Ectodermal cell (in vitro differentiated cells): ENCODE measurements around the gene EGFR.

Source experiments
- H3K27ac ChIP-seq: 2 replicates; pipeline ENCODE4 v1.7.0; 2013; ENCODE audit warnings: mild to moderate bottlenecking, low read depth, low read length; ENCODE audit not compliant: insufficient read depth, poor library complexity, severe bottlenecking
- H3K27me3 ChIP-seq: 2 replicates; pipeline ENCODE4 v1.7.0; 2013; ENCODE audit warnings: mild to moderate bottlenecking, low read length; ENCODE audit not compliant: insufficient read depth, control insufficient read depth, poor library complexity, severe bottlenecking
- H3K36me3 ChIP-seq: one replicate; pipeline ENCODE4 v1.7.0; 2013; ENCODE audit warnings: low read length; ENCODE audit not compliant: control insufficient read depth, insufficient read depth
- H3K4me1 ChIP-seq: one replicate; pipeline ENCODE4 v1.7.0; 2013; ENCODE audit warnings: low read length; ENCODE audit not compliant: control insufficient read depth, insufficient read depth
- H3K4me3 ChIP-seq: 2 replicates; pipeline ENCODE4 v1.7.0; 2013; ENCODE audit warnings: low read depth, low read length, control low read depth; ENCODE audit not compliant: insufficient read depth
- H3K9me3 ChIP-seq: 2 replicates; pipeline ENCODE4 v1.7.0; 2013; ENCODE audit warnings: mild to moderate bottlenecking, low read length, moderate library complexity; ENCODE audit not compliant: control insufficient read depth
- WGBS, 2 experiments: methylation state at CpG; one replicate each; pipeline ENCODE4 v1.1.7; 2013; ENCODE audit warnings: missing lambda C conversion rate in 2 of 2; 5-methylcytosine and 5-hydroxymethylcytosine counted together

The EGFR gene

DNA sequence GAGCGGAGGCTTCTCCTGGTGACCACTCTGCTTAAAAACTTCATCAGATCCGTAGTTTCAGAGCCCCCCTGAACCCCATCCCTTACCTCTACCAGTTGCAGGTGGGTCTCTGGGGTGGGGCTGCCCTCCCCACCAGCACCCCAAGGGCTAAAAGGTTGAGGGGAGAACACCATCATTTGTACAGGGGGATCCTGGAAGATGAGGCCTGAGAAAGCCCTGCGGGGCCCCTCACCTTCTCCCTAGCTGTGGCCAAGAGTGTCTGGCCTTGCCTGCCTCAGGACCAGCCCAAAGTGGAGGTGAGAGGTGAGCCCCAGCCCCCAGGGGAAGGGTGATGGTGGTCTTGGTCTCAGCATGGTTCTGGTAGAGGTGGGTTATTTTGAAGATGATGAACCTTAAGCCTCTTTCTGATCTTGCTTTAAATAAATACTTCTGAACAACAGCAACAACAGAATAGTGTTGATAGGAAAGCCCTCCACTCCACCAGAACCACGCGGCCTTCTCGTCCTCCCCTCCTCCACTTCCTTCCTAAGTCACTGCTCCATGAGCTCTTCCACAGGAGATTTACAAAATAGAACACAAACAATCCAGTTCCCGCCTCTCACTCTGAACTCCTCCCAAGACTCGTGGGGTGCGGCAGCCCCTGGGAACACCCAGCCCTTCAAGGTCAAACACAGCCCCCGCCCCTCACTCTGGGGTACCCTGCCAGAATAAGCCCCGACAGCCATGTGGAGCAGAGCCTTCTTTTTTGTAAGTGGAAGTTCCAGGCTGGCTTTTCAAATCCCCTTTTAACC, 169.1 kb downstream of the EGFR start:
- 74 to 77% methylated on average over 11 of the region's 11 CpGs for WGBS, 2 experiments
- H3K9me3 ChIP-seq: no peaks in the 10 kb centered on the region
- no peaks in the 10 kb centered on the region for H3K36me3 ChIP-seq
- H3K27ac ChIP-seq: no peak overlapping the region
- no peaks in the 10 kb centered on the region for H3K27me3 ChIP-seq
- H3K4me3 ChIP-seq: no peak overlapping the region
- H3K4me1 ChIP-seq: peaks cover 16% of the 10 kb centered on the region

- H3K9me3 ChIP-seq: no peaks in the 10 kb centered on the region
- H3K36me3 ChIP-seq: no peaks in the 10 kb centered on the region
- WGBS, 2 experiments: 81 to 83% methylated on average over 13 of the region's 15 CpGs
- H3K4me3 ChIP-seq: no peak overlapping the region
- H3K27me3 ChIP-seq: no peaks in the 10 kb centered on the region
- no peak overlapping the region for H3K27ac ChIP-seq
- H3K4me1 ChIP-seq: peaks cover 17% of the 10 kb centered on the region
These were observed 169.8 kb downstream of the EGFR start for GRCh38 chr7:55188590-55189138.

DNA sequence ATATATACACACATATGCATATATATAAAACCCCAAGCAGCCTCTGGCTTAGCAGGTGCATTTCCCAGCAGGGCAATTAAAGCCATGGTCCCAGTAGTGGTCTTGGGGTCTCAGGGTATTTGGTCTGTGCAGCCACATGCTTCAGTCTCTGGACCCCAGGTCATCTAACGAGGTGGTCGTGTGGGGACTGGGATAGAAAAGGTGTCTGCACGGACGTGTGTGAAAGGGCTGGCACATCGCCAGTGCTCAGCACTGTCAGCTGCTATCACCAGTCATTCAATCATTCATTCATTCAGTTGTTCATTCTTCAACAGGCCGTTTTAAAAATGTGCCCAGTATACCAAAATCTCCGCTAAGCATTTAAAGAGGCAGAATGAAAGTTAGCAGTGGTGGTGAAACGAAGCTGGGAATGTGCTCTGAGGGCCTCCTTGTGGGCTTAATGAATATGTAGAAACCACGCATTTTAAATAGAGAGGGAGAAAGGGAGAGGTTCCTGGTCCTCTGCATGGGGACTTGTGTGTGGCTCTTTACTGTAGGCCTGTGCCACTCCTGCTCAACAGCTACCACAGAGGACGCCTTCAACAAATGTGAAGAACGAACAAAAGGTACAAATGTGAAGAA, 170.4 kb downstream of the EGFR start:
- Histone ChIP-seq H3K27me3 (no peaks in the 10 kb centered on the region), H3K4me3 (no peak overlapping the region), H3K4me1 (peaks cover 17% of the 10 kb centered on the region), H3K27ac (no peak overlapping the region), H3K9me3 (no peaks in the 10 kb centered on the region), H3K36me3 (no peaks in the 10 kb centered on the region)
- WGBS, 2 experiments: 78 to 79% methylated on average over 11 of the region's 11 CpGs

DNA sequence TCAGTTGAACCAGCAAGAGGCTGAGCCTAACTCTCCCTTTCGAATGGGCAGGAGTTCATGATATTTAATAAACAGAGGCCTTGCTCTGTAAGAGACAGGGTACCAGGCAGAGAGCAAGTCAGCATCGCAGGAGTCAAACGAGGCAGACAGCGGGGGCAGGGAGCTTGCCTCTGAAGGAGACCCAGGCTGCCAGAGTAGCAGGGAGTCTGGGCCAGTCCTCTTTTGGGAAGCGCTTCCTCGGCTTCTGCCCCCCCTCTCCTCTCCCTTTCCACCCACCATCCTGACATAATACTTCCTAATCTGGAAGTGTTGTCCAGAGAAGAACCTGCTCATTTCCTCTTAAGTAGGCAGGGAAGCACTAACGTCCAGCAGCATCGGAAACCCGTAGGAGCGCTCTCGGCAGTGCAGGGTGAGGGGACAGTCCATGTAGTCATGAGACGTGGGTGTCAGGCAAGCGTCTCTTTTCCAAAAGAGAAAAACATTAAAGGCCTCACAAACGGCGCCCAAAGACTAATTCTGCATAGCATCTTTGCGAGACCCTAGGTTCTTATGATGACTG, 171.1 kb downstream of the EGFR start:
- H3K27ac ChIP-seq: no peak overlapping the region

DNA sequence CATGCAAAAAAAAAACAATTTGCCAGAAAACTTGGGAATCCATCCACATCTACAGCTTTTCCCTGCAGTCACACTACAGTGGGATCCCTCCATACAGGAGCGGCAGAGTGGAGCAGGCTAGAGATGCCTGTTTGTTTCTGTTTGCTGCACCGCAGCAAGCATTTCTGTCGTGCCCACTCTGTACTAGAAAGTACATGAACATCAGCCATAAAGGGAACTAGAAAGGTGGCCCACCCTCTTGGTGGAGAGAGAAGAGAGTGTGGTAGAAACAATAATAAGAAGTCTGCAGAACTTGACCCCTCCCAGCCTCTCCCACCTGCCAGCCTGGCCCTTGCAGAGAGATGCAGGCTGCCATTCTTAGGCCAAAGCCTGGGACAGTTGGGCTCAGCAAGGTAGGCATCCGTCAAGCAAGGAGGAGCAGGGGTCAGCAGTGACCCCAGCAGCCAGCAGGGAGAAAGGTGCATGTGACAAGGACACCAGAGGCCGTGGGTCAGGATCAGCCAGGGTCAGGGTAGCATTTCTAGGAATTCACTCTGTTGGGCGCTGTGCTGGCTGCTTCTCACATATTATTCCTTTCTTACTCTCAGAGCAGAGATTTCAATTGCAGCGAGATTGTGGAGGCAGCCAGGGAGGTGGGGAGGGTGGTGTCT, 171.8 kb downstream of the EGFR start:
- Histone ChIP-seq H3K27me3 (no peaks in the 10 kb centered on the region), H3K27ac (no peak overlapping the region), H3K36me3 (no peaks in the 10 kb centered on the region), H3K9me3 (no peaks in the 10 kb centered on the region), H3K4me3 (no peak overlapping the region), H3K4me1 (peaks cover 17% of the 10 kb centered on the region)
- 85 to 93% methylated on average over 6 to 7 of the region's 7 CpGs for WGBS, 2 experiments

More for the DNA sequence above, 171.1 kb downstream of the EGFR start:
- H3K36me3 ChIP-seq: no peaks in the 10 kb centered on the region
- no peak overlapping the region for H3K4me3 ChIP-seq
- peaks cover 17% of the 10 kb centered on the region for H3K4me1 ChIP-seq
- no peaks in the 10 kb centered on the region for H3K9me3 ChIP-seq
- 68 to 69% methylated on average over 16 of the region's 16 CpGs for WGBS, 2 experiments
- no peaks in the 10 kb centered on the region for H3K27me3 ChIP-seq

GRCh38 chr7:55191161-55191925, 172.5 kb downstream of the EGFR start:
- H3K4me1 ChIP-seq: peaks cover 17% of the 10 kb centered on the region
- H3K27me3 ChIP-seq: no peaks in the 10 kb centered on the region
- WGBS, 2 experiments: 84 to 87% methylated on average over 17 of the region's 17 CpGs
- no peaks in the 10 kb centered on the region for H3K9me3 ChIP-seq
- H3K36me3 ChIP-seq: no peaks in the 10 kb centered on the region
- no peak overlapping the region for H3K4me3 ChIP-seq
- no peak overlapping the region for H3K27ac ChIP-seq

DNA sequence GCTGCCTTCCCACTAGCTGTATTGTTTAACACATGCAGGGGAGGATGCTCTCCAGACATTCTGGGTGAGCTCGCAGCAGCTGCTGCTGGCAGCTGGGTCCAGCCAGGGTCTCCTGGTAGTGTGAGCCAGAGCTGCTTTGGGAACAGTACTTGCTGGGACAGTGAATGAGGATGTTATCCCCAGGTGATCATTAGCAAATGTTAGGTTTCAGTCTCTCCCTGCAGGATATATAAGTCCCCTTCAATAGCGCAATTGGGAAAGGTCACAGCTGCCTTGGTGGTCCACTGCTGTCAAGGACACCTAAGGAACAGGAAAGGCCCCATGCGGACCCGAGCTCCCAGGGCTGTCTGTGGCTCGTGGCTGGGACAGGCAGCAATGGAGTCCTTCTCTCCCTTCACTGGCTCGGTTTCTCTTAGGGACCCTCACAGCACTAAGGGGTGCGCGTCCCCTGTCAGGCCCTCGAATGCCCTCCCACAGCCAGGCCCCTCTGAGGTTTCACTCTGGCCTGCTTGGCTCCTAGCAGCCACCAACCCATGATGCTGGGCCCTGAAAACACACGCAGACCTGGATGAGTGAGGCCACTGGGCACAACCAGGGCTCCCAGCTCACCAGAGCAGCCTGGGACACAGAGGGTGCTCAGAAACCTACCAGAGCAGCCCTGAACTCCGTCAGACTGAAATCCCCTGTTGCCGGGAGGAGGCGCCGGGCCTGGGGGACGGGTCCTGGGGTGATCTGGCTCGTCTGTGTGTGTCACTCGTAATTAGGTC, 173.3 kb downstream of the EGFR start:
- Histone ChIP-seq H3K9me3 (no peaks in the 10 kb centered on the region), H3K4me1 (peaks cover 17% of the 10 kb centered on the region), H3K27me3 (no peaks in the 10 kb centered on the region), H3K27ac (no peak overlapping the region), H3K36me3 (no peaks in the 10 kb centered on the region), H3K4me3 (no peak overlapping the region)
- WGBS, 2 experiments: 66 to 68% methylated on average over 17 of the region's 17 CpGs

DNA sequence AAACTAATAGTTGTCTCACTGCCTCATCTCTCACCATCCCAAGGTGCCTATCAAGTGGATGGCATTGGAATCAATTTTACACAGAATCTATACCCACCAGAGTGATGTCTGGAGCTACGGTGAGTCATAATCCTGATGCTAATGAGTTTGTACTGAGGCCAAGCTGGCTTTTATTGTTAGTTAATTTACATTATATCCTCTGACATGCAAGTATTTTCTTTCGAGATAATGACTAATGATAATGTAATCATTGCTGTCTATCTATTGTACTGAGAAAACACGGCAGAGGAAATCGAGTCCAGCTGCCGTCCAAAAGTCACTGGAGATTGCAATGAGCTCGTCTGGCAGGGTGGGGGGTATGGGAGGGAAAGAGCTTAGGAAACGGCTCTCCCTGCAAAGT, 173.9 kb downstream of the EGFR start:
- Histone ChIP-seq H3K9me3 (no peaks in the 10 kb centered on the region), H3K27ac (no peak overlapping the region), H3K4me1 (peaks cover 17% of the 10 kb centered on the region), H3K36me3 (no peaks in the 10 kb centered on the region), H3K4me3 (no peak overlapping the region), H3K27me3 (no peaks in the 10 kb centered on the region)
- WGBS, 2 experiments: 78 to 79% methylated on average over 6 to 7 of the region's 7 CpGs

- no peak overlapping the region for H3K4me3 ChIP-seq
- H3K9me3 ChIP-seq: no peaks in the 10 kb centered on the region
- H3K27me3 ChIP-seq: no peaks in the 10 kb centered on the region
- no peak overlapping the region for H3K27ac ChIP-seq
- no peaks in the 10 kb centered on the region for H3K36me3 ChIP-seq
- WGBS, 2 experiments: 82 to 86% methylated on average over 9 of the region's 9 CpGs
- peaks cover 13% of the 10 kb centered on the region for H3K4me1 ChIP-seq
These were observed 174.4 kb downstream of the EGFR start for GRCh38 chr7:55193245-55193644.
